HG03280 (cell line): Measurements from ENCODE around the gene CDC25B.
A peak's percentile ranks its signal among the peaks of the same experiment; 100 is the strongest.

ENCODE experiments used
- ATAC-seq: cut with Tn5 transposase; IDR thresholded peaks from one replicate; pipeline ENCODE4 v1.9.1; 2021; ENCODE audit warnings: mild to moderate bottlenecking, moderate library complexity; ENCODE audit not compliant: unreplicated experiment

CDC25B gene

GRCh38 chr20:3795511-3796468, at the start of gene CDC25B:
Gene CDC25B, plus strand, starts transcription at chr20:3796310. Its CDS starts 222 bp downstream, at chr20:3796532.
- peak; percentile 72 for ATAC-seq

- no peak for ATAC-seq
These were observed 48.6 kb upstream of the CDC25B start for GRCh38 chr20:3747471-3747870.

- no peak for ATAC-seq
These were observed 48.0 kb upstream of the CDC25B start for GRCh38 chr20:3748073-3748472.

- ATAC-seq: no peak
These were observed 46.9 kb upstream of the CDC25B start for GRCh38 chr20:3749087-3749688.

- ATAC-seq: no peak
These were observed 46.2 kb upstream of the CDC25B start for GRCh38 chr20:3749689-3750531.

- no peak for ATAC-seq
These were observed 44.8 kb upstream of the CDC25B start for GRCh38 chr20:3751305-3751674.

GRCh38 chr20:3751675-3752385, 44.3 kb upstream of the CDC25B start:
- ATAC-seq: no peak

- ATAC-seq: no peak
These were observed 43.7 kb upstream of the CDC25B start for GRCh38 chr20:3752386-3752759.

- no peak for ATAC-seq
These were observed 43.0 kb upstream of the CDC25B start for GRCh38 chr20:3753098-3753497.

GRCh38 chr20:3753501-3754275, 42.4 kb upstream of the CDC25B start:
- ATAC-seq: no peak

GRCh38 chr20:3754276-3754630, 41.9 kb upstream of the CDC25B start:
- ATAC-seq: no peak

GRCh38 chr20:3755269-3755668, 40.8 kb upstream of the CDC25B start:
- ATAC-seq: no peak

GRCh38 chr20:3755814-3756480, 40.2 kb upstream of the CDC25B start:
- ATAC-seq: no peak

GRCh38 chr20:3757268-3757667, 38.8 kb upstream of the CDC25B start:
- ATAC-seq: no peak

- ATAC-seq: no peak
These were observed 37.5 kb upstream of the CDC25B start for GRCh38 chr20:3758566-3758965.

- ATAC-seq: no peak
These were observed 36.7 kb upstream of the CDC25B start for GRCh38 chr20:3759316-3759823.

GRCh38 chr20:3759884-3760283, 36.2 kb upstream of the CDC25B start:
- ATAC-seq: no peak

- no peak for ATAC-seq
These were observed 35.3 kb upstream of the CDC25B start for GRCh38 chr20:3760655-3761348.
